Measurements from ENCODE around the gene INPP5D.

GRCh38 chr2:233034091-233034882 is 25.9 kb upstream of the INPP5D start:
- TF ChIP-seq CTCF (IDR thresholded peaks at IDR 0.05; ENCODE audit: insufficient read depth, low read length, poor library complexity, severe bottlenecking) (no peak), EZH2phosphoT487 (conservative IDR thresholded peaks at IDR 0.05; ENCODE audit: low read length) (no peak)

All from SU-DHL-6 (cell line).